Left lung (tissue), 10 donors: ENCODE measurements around the gene ESPL1. TPM values are rescaled to one million over a fixed set of nuclear protein-coding genes. Genes with fewer than 3 reads are reported as not detected.

Experiments used
- ATAC-seq: fragments of 200-7000 bp; cut with Tn5 transposase; one replicate; pipeline ENCODE4 v1.9.1; 2020; ENCODE audit warnings: moderate library complexity
- DNase-seq, 4 donors: peaks; one replicate each; pipeline ENCODE4 v3.0.0-alpha.2; 2013 to 2020
- H3K27ac ChIP-seq, 2 donors: fragments of 200-600 bp; sonication (generic) in 1 of 2; one replicate each; pipeline versions ENCODE4 v1.5.0 to v1.8.0; 2020 to 2021
- H3K27me3 ChIP-seq, 2 donors: fragments of 200-600 bp; sonication (generic) in 1 of 2; one replicate each; pipeline versions ENCODE4 v1.5.0 to v1.8.0; 2020 to 2021
- H3K36me3 ChIP-seq, 2 donors: fragments of 200-600 bp; sonication (generic) in 1 of 2; one replicate each; pipeline versions ENCODE4 v1.5.0 to v1.8.0; 2020 to 2021
- H3K4me1 ChIP-seq, 2 donors: fragments of 200-600 bp; one replicate each; pipeline ENCODE4 v1.8.0; 2021
- H3K4me3 ChIP-seq, 2 donors: fragments of 200-600 bp; sonication (generic) in 1 of 2; one replicate each; pipeline versions ENCODE4 v1.5.0 to v1.8.0; 2020 to 2021; ENCODE audit warnings: mild to moderate bottlenecking in 1 of 2
- H3K9me3 ChIP-seq, 2 donors: fragments of 200-600 bp; sonication (generic) in 1 of 2; one replicate each; pipeline versions ENCODE4 v1.5.0 to v1.8.0; 2020 to 2021
- CTCF ChIP-seq, 2 donors: fragments of 200-600 bp; sonication (generic) in 1 of 2; IDR thresholded peaks; one replicate each; pipeline versions ENCODE4 v1.5.0 to v1.8.0; 2021; ENCODE audit warnings: antibody characterized with exemption in 2 of 2
- intact Hi-C, 2 donors: fragments of 100-400 bp; cut with DNase I; formaldehyde crosslinking; loops; one replicate each; pipeline versions ENCODE4 v1.11.2 to v1.14.2; 2022
- polyA plus RNA-seq, 6 donors: library from polyadenylated mRNA; unstranded; fragments of 120-200 nt; gene quantifications; one replicate each; pipeline ENCODE4 v1.2.1, GENCODE V29; 2013; ENCODE audit not compliant: insufficient read length in 6 of 6
- total RNA-seq, 2 donors: library from RNA; stranded (reverse); fragmentation: NEBNext Ultra II Directional; extraction: Animal tissue kit (Norgen Biotek cat#: 25700); gene quantifications; one replicate each; pipeline ENCODE4 v1.2.1, GENCODE V29; 2021
- donor health status: DM: no; HTN: yes; CAD: no.
- donor health status: DM: no; HTN: no; CAD: no.

ESPL1 gene
- total and polyA plus RNA-seq, 8 donors, result 2.8 to 21.7 (median 11.3) TPM

GRCh38 chr12:53298164-53298563 lies 30.1 kb downstream of the ESPL1 start:
- intact Hi-C loops, result no loop called here
- Histone ChIP-seq H3K27me3 (no peaks in the 10 kb centered on the region), H3K9me3 (no peaks in the 10 kb centered on the region), H3K36me3 (peaks cover 0 to 29% of the 10 kb centered on the region in 2 donors), H3K27ac (peak overlapping the region; percentile 70 to 91), H3K4me1 (peaks cover 26 to 76% of the 10 kb centered on the region in 2 donors), H3K4me3 (no peak overlapping the region)
- TF ChIP-seq CTCF (IDR thresholded peaks at IDR 0.05), result no peak
- ATAC-seq (no peak), DNase-seq (no peak)

- no peak for TF ChIP-seq CTCF (IDR thresholded peaks at IDR 0.05)
- H3K4me3 ChIP-seq, result peak overlapping the region; percentile 48 to 73
- peak; percentile 33 for ATAC-seq
- peak overlapping the region; percentile 70 to 91 for H3K27ac ChIP-seq
- DNase-seq, result peak in 1 of 4 donors; percentile 60
- intact Hi-C loops, result no loop called here
- H3K4me1 ChIP-seq, result peaks cover 26 to 76% of the 10 kb centered on the region in 2 donors
- H3K9me3 ChIP-seq, result no peaks in the 10 kb centered on the region
- no peaks in the 10 kb centered on the region for H3K27me3 ChIP-seq
- peaks cover 0 to 38% of the 10 kb centered on the region in 2 donors for H3K36me3 ChIP-seq
Measured at GRCh38 chr12:53299101-53299453, 31.0 kb downstream of the ESPL1 start.

- intact Hi-C loops, result no loop called here
- Histone ChIP-seq H3K36me3 (peaks cover 0 to 43% of the 10 kb centered on the region in 2 donors), H3K4me1 (peaks cover 26 to 73% of the 10 kb centered on the region in 2 donors)
Measured at GRCh38 chr12:53299454-53300180, 31.5 kb downstream of the ESPL1 start, which contains the start of gene MYG1. MYG1 (plus strand) TSS chr12:53299695; CDS start chr12:53299738, 43 bp downstream.

GRCh38 chr12:53300187-53300586 lies 32.1 kb downstream of the ESPL1 start:
- H3K36me3 ChIP-seq, result peaks cover 0 to 45% of the 10 kb centered on the region in 2 donors
- no peak for TF ChIP-seq CTCF (IDR thresholded peaks at IDR 0.05)

More at GRCh38 chr12:53299454-53300180, 31.5 kb downstream of the ESPL1 start, which contains the start of gene MYG1:
- ATAC-seq (peak; percentile 83), DNase-seq (peak; percentile 88 to 97 (median 92))
- Histone ChIP-seq H3K27me3 (no peaks in the 10 kb centered on the region), H3K4me3 (peak within 1 kb of the TSS; percentile 48 to 73), H3K27ac (peak within 1 kb of the TSS; percentile 70 to 91), H3K9me3 (no peaks in the 10 kb centered on the region)
- no peak for TF ChIP-seq CTCF (IDR thresholded peaks at IDR 0.05)

GRCh38 chr12:53302903-53303302 lies 34.8 kb downstream of the ESPL1 start:
- H3K27ac ChIP-seq, result no peak overlapping the region
- TF ChIP-seq CTCF (IDR thresholded peaks at IDR 0.05), result no peak
- intact Hi-C loops, result no loop called here
- H3K9me3 ChIP-seq, result no peaks in the 10 kb centered on the region
- no peak overlapping the region for H3K4me3 ChIP-seq
- no peak for DNase-seq
- no peak for ATAC-seq
- H3K36me3 ChIP-seq, result peaks cover 6 to 69% of the 10 kb centered on the region in 2 donors
- no peaks in the 10 kb centered on the region for H3K27me3 ChIP-seq
- peaks cover 13 to 45% of the 10 kb centered on the region in 2 donors for H3K4me1 ChIP-seq

More at GRCh38 chr12:53300187-53300586, 32.1 kb downstream of the ESPL1 start:
- ATAC-seq (no peak), DNase-seq (no peak)
- no peaks in the 10 kb centered on the region for H3K27me3 ChIP-seq
- intact Hi-C loops, result no loop called here
- H3K4me1 ChIP-seq, result peaks cover 26 to 67% of the 10 kb centered on the region in 2 donors
- H3K27ac ChIP-seq, result peak overlapping the region; percentile 70 to 91
- no peaks in the 10 kb centered on the region for H3K9me3 ChIP-seq
- peak overlapping the region; percentile 48 to 73 for H3K4me3 ChIP-seq
